OCI-LY7 (cell line): ENCODE results near the gene MAVS.
"Not testable (repeated sequence)": the region's sequence is repeated elsewhere in the genome, so short reads cannot be mapped to it uniquely, and the experiment has no call there.

Experiments used
- CTCF ChIP-seq: fragments of 200-600 bp; sonication (generic); conservative IDR thresholded peaks from 2 replicates; pipeline ENCODE4 v1.5.1; 2014; ENCODE audit warnings: mild to moderate bottlenecking, antibody characterized with exemption, low read length, moderate library complexity, mixed read lengths
- EZH2phosphoT487 ChIP-seq: fragments of 200-600 bp; sonication (generic); IDR thresholded peaks from 2 replicates; pipeline ENCODE4 v1.6.1; 2018; ENCODE audit warnings: low read depth, borderline replicate concordance, mild to moderate bottlenecking, mixed run types, antibody characterized with exemption, low read length, moderate library complexity, mixed read lengths

- not testable (repeated sequence) for TF ChIP-seq CTCF, EZH2phosphoT487
Measured at GRCh38 chr20:3843990-3844619, 2.5 kb upstream of the MAVS start.
